Testis (tissue), 2 donors: ENCODE data around the gene MMP17.

Source experiments
- CTCF ChIP-seq, 3 experiments: fragments of 450-650 bp in 2 of 3; fragments of 200-600 bp in 1 of 3; sonication (generic) in 1 of 3; IDR thresholded peaks; one replicate each; pipeline ENCODE4 v1.5.1; 2016 to 2019; ENCODE audit warnings: antibody characterized with exemption in 3 of 3, mild to moderate bottlenecking in 2 of 3, moderate library complexity in 1 of 3
- POLR2A ChIP-seq: fragments of 450-650 bp; IDR thresholded peaks from one replicate; pipeline ENCODE4 v1.6.1; 2017; ENCODE audit warnings: antibody characterized with exemption, mild to moderate bottlenecking, moderate library complexity

GRCh38 chr12:131848753-131849152 is 20.6 kb downstream of the MMP17 start:
- TF ChIP-seq POLR2A: no peak
- TF ChIP-seq CTCF (IDR thresholded peaks at IDR 0.05): no peak
